Measurements from ENCODE around the gene CCDC192.
"Not testable (repeated sequence)": the region's sequence is repeated elsewhere in the genome, so short reads cannot be mapped to it uniquely, and the experiment has no call there.

The CCDC192 gene
- 0 reads per million in 2 donors for total RNA-seq

GRCh38 chr5:127702926-127703561, at the start of gene CCDC192:
Gene CCDC192, plus strand, starts transcription at chr5:127703391. Its CDS starts 55 bp downstream, at chr5:127703446.
- no peak for DNase-seq

- DNase-seq: no peak
Observed at GRCh38 chr5:127656825-127657224, 46.4 kb upstream of the CCDC192 start.

GRCh38 chr5:127660047-127660733, 43.0 kb upstream of the CCDC192 start:
- no peak for DNase-seq

- DNase-seq: no peak
Observed at GRCh38 chr5:127664093-127664492, 39.1 kb upstream of the CCDC192 start.

GRCh38 chr5:127665641-127666040, 37.5 kb upstream of the CCDC192 start:
- DNase-seq: no peak

GRCh38 chr5:127666043-127666716, 37.0 kb upstream of the CCDC192 start:
- DNase-seq: no peak

GRCh38 chr5:127667926-127668325, 35.3 kb upstream of the CCDC192 start:
- DNase-seq: no peak

- no peak for DNase-seq
Observed at GRCh38 chr5:127671218-127671617, 32.0 kb upstream of the CCDC192 start.

GRCh38 chr5:127673117-127673800, 29.9 kb upstream of the CCDC192 start:
- no peak for DNase-seq

GRCh38 chr5:127676951-127677350, 26.2 kb upstream of the CCDC192 start:
- DNase-seq: not testable (repeated sequence)

- DNase-seq: not testable (repeated sequence)
Observed at GRCh38 chr5:127679691-127680330, 23.4 kb upstream of the CCDC192 start.

GRCh38 chr5:127680595-127680994, 22.6 kb upstream of the CCDC192 start:
- DNase-seq: no peak

GRCh38 chr5:127683008-127683407, 20.2 kb upstream of the CCDC192 start:
- DNase-seq: no peak

GRCh38 chr5:127684726-127685467, 18.3 kb upstream of the CCDC192 start:
- no peak for DNase-seq

GRCh38 chr5:127685662-127686061, 17.5 kb upstream of the CCDC192 start:
- no peak for DNase-seq

GRCh38 chr5:127686424-127686823, 16.8 kb upstream of the CCDC192 start:
- no peak for DNase-seq

- no peak for DNase-seq
Observed at GRCh38 chr5:127694518-127695171, 8.5 kb upstream of the CCDC192 start.

- no peak for DNase-seq
Observed at GRCh38 chr5:127695346-127695745, 7.8 kb upstream of the CCDC192 start.

- DNase-seq: no peak
Observed at GRCh38 chr5:127696683-127697082, 6.5 kb upstream of the CCDC192 start.

- DNase-seq: no peak
Observed at GRCh38 chr5:127697894-127698600, 5.1 kb upstream of the CCDC192 start.

GRCh38 chr5:127699416-127699815, 3.8 kb upstream of the CCDC192 start:
- DNase-seq: no peak
